SU-DHL-6 (cell line): ENCODE results near the gene PER2.

Experiments
- H2AFZ ChIP-seq: fragments of 200-600 bp; sonication (generic); 2 replicates; pipeline ENCODE4 v1.6.1; 2014; ENCODE audit warnings: low read depth, mild to moderate bottlenecking, moderate library complexity, mixed read lengths, antibody characterized with exemption, low read length; ENCODE audit not compliant: severe bottlenecking
- H3F3A ChIP-seq: fragments of 200-600 bp; shearing (Covaris generic); 2 replicates; pipeline ENCODE4 v1.6.0; 2016; ENCODE audit warnings: antibody characterized with exemption, mild to moderate bottlenecking; ENCODE audit not compliant: insufficient read depth
- H3K27ac ChIP-seq: fragments of 200-600 bp; sonication (generic); 2 replicates; pipeline ENCODE4 v1.5.1; 2016; ENCODE audit warnings: low read depth, mild to moderate bottlenecking, low read length, moderate library complexity, mixed read lengths
- H3K27me3 ChIP-seq: fragments of 200-600 bp; sonication (generic), shearing (Covaris generic); 2 replicates; pipeline ENCODE4 v1.6.0; 2014; ENCODE audit warnings: mild to moderate bottlenecking, low read length
- H3K36me3 ChIP-seq: fragments of 200-600 bp; sonication (generic); 2 replicates; pipeline ENCODE4 v1.6.1; 2014; ENCODE audit warnings: mild to moderate bottlenecking, low read length, mixed read lengths
- H3K4me2 ChIP-seq: fragments of 300-600, 200-600 bp; shearing (Covaris generic), sonication (generic); 2 replicates; pipeline ENCODE4 v1.6.0; 2014; ENCODE audit warnings: low read length, low read depth, mild to moderate bottlenecking; ENCODE audit not compliant: poor library complexity, severe bottlenecking
- H3K4me3 ChIP-seq: fragments of 200-600 bp; sonication (generic); 2 replicates; pipeline ENCODE4 v1.5.1; 2014; ENCODE audit warnings: antibody characterized with exemption, low read length, mild to moderate bottlenecking, mixed read lengths; ENCODE audit not compliant: insufficient read depth, poor library complexity, severe bottlenecking
- H3K79me2 ChIP-seq: fragments of 200-600 bp; sonication (generic); 2 replicates; pipeline ENCODE4 v1.6.1; 2014; ENCODE audit warnings: mild to moderate bottlenecking, low read length, moderate library complexity; ENCODE audit not compliant: insufficient read depth
- H3K9ac ChIP-seq: fragments of 200-600 bp; sonication (generic); 2 replicates; pipeline ENCODE4 v1.7.0; 2014; ENCODE audit warnings: mild to moderate bottlenecking, low read length
- H3K9me2 ChIP-seq: fragments of 200-600 bp; sonication (generic); replicated peaks from 2 replicates; pipeline ENCODE4 v1.6.1; 2014; ENCODE audit warnings: low read length; ENCODE audit not compliant: insufficient read depth
- H3K9me3 ChIP-seq: fragments of 200-600 bp; sonication (generic); 2 replicates; pipeline ENCODE4 v1.6.1; 2014; ENCODE audit warnings: low read length, mixed read lengths; ENCODE audit not compliant: insufficient read depth
- H4K20me1 ChIP-seq: fragments of 200-600 bp; sonication (generic); 2 replicates; pipeline ENCODE4 v1.6.1; 2014; ENCODE audit warnings: low read depth, mild to moderate bottlenecking, antibody characterized with exemption, low read length, moderate library complexity, mixed read lengths
- EZH2phosphoT487 ChIP-seq: fragments of 200-600 bp; sonication (generic), shearing (Covaris generic); conservative IDR thresholded peaks from 2 replicates; pipeline ENCODE4 v1.6.1; 2018; ENCODE audit warnings: mild to moderate bottlenecking, antibody characterized with exemption, low read length, moderate library complexity, mixed read lengths
- TF ChIP-seq, protein P1 (sequence below): fragments of 200-600 bp; sonication (generic); IDR thresholded peaks from one replicate; pipeline ENCODE4 v1.5.1; 2017; ENCODE audit warnings: antibody characterized with exemption, mild to moderate bottlenecking, low read length, moderate library complexity; ENCODE audit not compliant: insufficient read depth, poor library complexity, severe bottlenecking

PER2 gene

DNA sequence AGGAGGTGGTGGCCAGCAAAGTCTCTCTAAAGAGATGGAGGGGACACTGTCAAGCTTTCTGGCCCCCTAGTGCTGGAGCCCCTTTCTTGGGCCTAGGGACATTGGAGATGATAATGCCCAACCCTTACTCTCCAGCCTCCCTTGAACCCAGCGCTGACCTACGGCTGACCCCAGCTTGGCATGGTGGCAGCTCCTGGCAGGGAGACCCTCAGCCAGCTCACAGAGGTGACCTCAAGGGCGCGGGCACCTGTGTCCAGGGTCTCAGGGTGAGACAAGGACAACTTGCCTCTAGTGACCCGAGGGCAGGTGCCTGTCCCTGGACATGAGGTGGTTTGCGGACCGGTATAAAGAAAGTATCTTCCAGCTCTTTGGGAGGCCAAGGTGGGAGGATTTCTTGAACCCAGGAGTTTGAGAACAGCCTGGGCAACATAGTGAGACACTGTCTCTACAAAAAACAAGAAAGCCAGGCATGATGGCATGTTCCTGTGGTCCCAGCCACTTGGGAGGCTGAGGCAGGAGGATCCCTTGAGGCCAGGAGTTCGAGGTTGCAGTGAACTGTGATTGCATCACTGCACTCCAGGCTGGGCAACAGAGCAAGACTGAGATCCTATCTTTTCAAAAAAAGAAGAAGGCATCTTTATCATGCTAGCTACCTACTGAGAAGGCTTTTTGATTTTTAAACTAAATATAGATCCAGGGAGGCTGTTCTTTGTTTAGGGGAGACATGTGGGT, 3.3 kb upstream of the PER2 start:
- H3K9me2 ChIP-seq = no peaks in the 10 kb centered on the region
- no peaks in the 10 kb centered on the region for H3K36me3 ChIP-seq
- H3K27me3 ChIP-seq = no peaks in the 10 kb centered on the region
- no peak overlapping the region for H3K4me3 ChIP-seq
- H3F3A ChIP-seq = peaks cover 13% of the 10 kb centered on the region; the same call in 1 of the 2 replicates
- no peak overlapping the region for H2AFZ ChIP-seq
- no peak overlapping the region for H3K9ac ChIP-seq
- H3K79me2 ChIP-seq = peaks cover 16% of the 10 kb centered on the region
- H3K9me3 ChIP-seq = no peaks in the 10 kb centered on the region
- no peak for TF ChIP-seq EZH2phosphoT487
- TF ChIP-seq, protein P1, sequence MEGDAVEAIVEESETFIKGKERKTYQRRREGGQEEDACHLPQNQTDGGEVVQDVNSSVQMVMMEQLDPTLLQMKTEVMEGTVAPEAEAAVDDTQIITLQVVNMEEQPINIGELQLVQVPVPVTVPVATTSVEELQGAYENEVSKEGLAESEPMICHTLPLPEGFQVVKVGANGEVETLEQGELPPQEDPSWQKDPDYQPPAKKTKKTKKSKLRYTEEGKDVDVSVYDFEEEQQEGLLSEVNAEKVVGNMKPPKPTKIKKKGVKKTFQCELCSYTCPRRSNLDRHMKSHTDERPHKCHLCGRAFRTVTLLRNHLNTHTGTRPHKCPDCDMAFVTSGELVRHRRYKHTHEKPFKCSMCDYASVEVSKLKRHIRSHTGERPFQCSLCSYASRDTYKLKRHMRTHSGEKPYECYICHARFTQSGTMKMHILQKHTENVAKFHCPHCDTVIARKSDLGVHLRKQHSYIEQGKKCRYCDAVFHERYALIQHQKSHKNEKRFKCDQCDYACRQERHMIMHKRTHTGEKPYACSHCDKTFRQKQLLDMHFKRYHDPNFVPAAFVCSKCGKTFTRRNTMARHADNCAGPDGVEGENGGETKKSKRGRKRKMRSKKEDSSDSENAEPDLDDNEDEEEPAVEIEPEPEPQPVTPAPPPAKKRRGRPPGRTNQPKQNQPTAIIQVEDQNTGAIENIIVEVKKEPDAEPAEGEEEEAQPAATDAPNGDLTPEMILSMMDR = no peak
- no peak overlapping the region for H3K4me2 ChIP-seq
- no peak overlapping the region for H3K27ac ChIP-seq
- no peaks in the 10 kb centered on the region; the same call in 1 of the 2 replicates for H4K20me1 ChIP-seq

DNA sequence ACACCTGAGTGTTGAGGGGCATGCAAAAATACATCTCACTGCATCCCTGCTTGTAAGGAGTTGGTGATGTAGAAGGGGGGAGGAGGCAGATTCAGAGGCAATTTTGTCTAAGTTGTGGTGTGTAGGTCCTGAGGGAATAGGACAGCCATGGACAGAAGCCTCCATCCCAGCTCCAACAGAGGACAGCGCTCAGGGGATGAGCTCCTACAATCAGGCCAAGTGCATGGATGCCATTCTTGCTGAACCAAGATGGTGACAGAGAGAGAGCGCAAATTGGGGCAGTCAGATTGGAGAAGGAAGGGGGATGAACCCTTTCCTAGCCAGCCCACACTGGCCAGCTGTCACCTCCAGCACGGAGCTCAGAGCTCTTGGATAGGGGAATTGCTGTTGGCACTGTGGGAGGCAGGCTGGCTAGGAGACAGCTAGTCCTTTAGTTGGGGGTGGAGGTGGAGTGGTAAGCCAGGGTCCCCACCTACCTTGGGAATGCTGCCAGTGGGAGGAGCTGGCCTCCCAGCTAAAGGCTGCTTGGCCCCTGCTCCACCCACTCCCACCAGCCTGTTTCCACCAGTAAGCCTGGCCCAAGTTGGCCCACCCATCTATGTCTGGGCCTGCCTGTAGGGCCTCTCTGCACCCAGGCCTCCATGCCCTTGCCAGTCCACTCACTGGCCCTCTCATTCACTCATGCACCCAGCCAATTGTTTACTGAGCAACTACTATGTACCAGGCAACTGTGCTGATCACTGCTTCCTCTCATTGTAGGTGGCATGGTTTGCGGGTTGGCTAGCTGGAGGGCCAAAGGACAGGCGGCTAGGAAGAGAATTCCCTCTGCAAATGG, 2.5 kb upstream of the PER2 start:
- Histone ChIP-seq H2AFZ (no peak overlapping the region), H3K36me3 (no peaks in the 10 kb centered on the region), H3K4me3 (no peak overlapping the region), H3K4me2 (no peak overlapping the region), H3K79me2 (peaks cover 24% of the 10 kb centered on the region), H3K9ac (no peak overlapping the region), H4K20me1 (peaks cover under 1% of the 10 kb centered on the region; the same call in 1 of the 2 replicates), H3K27ac (no peak overlapping the region), H3K9me3 (no peaks in the 10 kb centered on the region), H3F3A (peaks cover 13% of the 10 kb centered on the region; the same call in 1 of the 2 replicates), H3K9me2 (no peaks in the 10 kb centered on the region), H3K27me3 (no peaks in the 10 kb centered on the region)
- no peak for TF ChIP-seq EZH2phosphoT487
- TF ChIP-seq, protein P1 = no peak

DNA sequence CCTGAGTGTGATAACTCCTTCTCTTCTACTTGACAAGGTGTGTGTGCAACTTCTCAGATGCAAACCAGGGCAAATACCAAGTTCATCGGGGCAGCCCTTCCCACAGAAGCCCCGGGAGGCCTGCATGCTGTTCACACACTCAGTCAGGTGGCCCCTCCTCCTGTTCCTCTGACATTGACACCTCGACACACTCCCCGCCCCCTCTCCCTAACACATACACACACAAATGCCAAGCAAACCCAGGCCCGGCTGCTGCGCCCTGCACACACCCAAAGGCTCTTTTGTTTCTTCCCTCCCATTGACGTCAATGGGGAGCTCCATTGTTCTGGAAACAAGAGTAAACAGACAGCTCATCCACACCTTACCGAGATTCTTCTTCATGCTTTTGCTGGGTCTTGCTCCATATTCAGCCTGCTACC, 1.7 kb upstream of the PER2 start:
- Histone ChIP-seq H2AFZ (peak overlapping the region; percentile 94), H3K9ac (peak overlapping the region; percentile 80), H4K20me1 (peaks cover 7% of the 10 kb centered on the region; the same call in 1 of the 2 replicates)

More for the DNA sequence above, 1.7 kb upstream of the PER2 start:
- H3K27me3 ChIP-seq = no peaks in the 10 kb centered on the region
- H3K27ac ChIP-seq = no peak overlapping the region
- peak overlapping the region; percentile 73 for H3K4me2 ChIP-seq
- H3K79me2 ChIP-seq = peaks cover 32% of the 10 kb centered on the region
- no peaks in the 10 kb centered on the region for H3K9me3 ChIP-seq
- no peaks in the 10 kb centered on the region for H3K9me2 ChIP-seq
- TF ChIP-seq, protein P1 = no peak
- TF ChIP-seq EZH2phosphoT487 = no peak
- peak overlapping the region; percentile 61 for H3K4me3 ChIP-seq
- no peaks in the 10 kb centered on the region for H3K36me3 ChIP-seq
- H3F3A ChIP-seq = peaks cover 13% of the 10 kb centered on the region; the same call in 1 of the 2 replicates
